ENCODE results near the gene DIO1.

The DIO1 gene

DNA sequence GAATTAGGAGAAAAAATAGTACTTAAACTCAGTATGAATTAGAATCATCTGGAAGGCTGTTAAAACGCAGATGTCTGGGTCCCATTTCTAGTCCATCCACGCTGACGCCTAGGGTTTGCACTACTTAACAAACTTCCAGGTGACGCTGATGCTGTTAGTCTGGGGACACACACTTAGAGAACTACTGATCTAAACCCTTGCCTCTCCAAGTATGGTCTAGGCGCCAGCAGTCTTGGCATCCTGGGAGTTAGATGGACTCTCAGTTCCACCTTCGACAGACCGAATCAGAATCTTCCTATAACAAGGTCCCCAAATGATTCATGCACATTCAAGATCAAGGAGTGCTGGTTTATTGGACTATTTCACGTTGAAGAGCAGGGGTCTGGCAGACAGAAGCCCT, 11.5 kb downstream of the DIO1 start:
- H3K79me2 ChIP-seq (ENCODE audit: insufficient read depth, low read depth): no peaks in the 10 kb centered on the region
- H3K4me3 ChIP-seq (IDR thresholded peaks at IDR 0.05; ENCODE audit: insufficient read depth, low read depth, low read length): no peak overlapping the region
- H2AFZ ChIP-seq (ENCODE audit: low read depth): no peak overlapping the region
- no peak overlapping the region for H3K4me2 ChIP-seq
- TF ChIP-seq CTCF (conservative IDR thresholded peaks at IDR 0.05; ENCODE audit: low read depth, low read length): no peak
- no peak overlapping the region for H3K9ac ChIP-seq
- H3K4me1 ChIP-seq (ENCODE audit: low read depth, poor library complexity, severe bottlenecking): no peaks in the 10 kb centered on the region
- no peaks in the 10 kb centered on the region for H3K27me3 ChIP-seq (ENCODE audit: insufficient read depth, low read depth)
- H3K27ac ChIP-seq: no peak overlapping the region
- no peaks in the 10 kb centered on the region for H3K36me3 ChIP-seq (ENCODE audit: insufficient read depth)
- no peaks in the 10 kb centered on the region for H4K20me1 ChIP-seq (ENCODE audit: insufficient read depth)

DNA sequence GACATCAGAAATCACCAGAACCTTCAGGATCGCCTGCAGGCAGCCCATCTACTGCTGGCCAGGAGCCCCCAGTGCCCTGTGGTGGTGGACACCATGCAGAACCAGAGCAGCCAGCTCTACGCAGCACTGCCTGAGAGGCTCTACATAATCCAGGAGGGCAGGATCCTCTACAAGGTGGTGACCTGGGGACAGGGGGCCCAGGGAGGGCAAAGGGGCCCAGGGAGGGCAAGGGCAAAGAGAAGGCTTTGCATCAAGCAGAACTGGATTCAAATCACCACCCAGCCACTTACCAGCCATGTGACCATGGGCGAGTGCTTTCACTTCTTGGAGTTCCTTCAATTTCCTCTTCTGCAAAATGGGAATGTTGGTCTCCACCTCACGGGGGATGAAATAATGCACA, 12.1 kb downstream of the DIO1 start:
- Histone ChIP-seq H3K79me2 (ENCODE audit: insufficient read depth, low read depth) (no peaks in the 10 kb centered on the region), H2AFZ (ENCODE audit: low read depth) (no peak overlapping the region), H3K4me2 (no peak overlapping the region), H3K4me1 (ENCODE audit: low read depth, poor library complexity, severe bottlenecking) (no peaks in the 10 kb centered on the region), H3K27ac (no peak overlapping the region), H3K36me3 (ENCODE audit: insufficient read depth) (no peaks in the 10 kb centered on the region), H3K9ac (no peak overlapping the region), H3K27me3 (ENCODE audit: insufficient read depth, low read depth) (no peaks in the 10 kb centered on the region), H3K4me3 (IDR thresholded peaks at IDR 0.05; ENCODE audit: insufficient read depth, low read depth, low read length) (no peak overlapping the region), H4K20me1 (ENCODE audit: insufficient read depth) (no peaks in the 10 kb centered on the region)
- TF ChIP-seq CTCF (conservative IDR thresholded peaks at IDR 0.05; ENCODE audit: low read depth, low read length): no peak

DNA sequence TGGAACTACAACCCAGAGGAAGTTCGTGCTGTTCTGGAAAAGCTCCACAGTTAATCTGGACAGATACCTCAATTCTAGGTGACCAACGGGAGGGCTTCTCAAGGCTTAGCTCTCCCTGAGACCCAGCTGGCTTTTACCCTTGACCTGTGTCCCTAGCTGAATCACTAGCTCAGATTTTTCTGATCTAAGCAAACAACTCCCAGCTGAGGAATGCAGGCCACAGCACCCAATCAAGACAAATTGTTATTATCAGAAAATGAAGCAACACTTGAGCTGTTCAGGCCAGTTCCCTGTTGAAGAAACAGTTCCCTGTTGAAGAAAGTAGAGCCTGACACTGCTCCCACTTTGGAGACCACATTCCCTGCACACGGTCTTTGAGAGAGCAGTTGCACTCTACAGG, 16.0 kb downstream of the DIO1 start:
- no peak for TF ChIP-seq CTCF (conservative IDR thresholded peaks at IDR 0.05; ENCODE audit: low read depth, low read length)
- H3K4me1 ChIP-seq (ENCODE audit: low read depth, poor library complexity, severe bottlenecking): no peaks in the 10 kb centered on the region
- no peaks in the 10 kb centered on the region for H3K79me2 ChIP-seq (ENCODE audit: insufficient read depth, low read depth)
- no peak overlapping the region for H3K9ac ChIP-seq
- H3K27me3 ChIP-seq (ENCODE audit: insufficient read depth, low read depth): no peaks in the 10 kb centered on the region
- H2AFZ ChIP-seq (ENCODE audit: low read depth): no peak overlapping the region
- no peaks in the 10 kb centered on the region for H3K36me3 ChIP-seq (ENCODE audit: insufficient read depth)
- no peaks in the 10 kb centered on the region for H4K20me1 ChIP-seq (ENCODE audit: insufficient read depth)
- H3K4me2 ChIP-seq: no peak overlapping the region
- no peak overlapping the region for H3K27ac ChIP-seq
- H3K4me3 ChIP-seq (IDR thresholded peaks at IDR 0.05; ENCODE audit: insufficient read depth, low read depth, low read length): no peak overlapping the region

DNA sequence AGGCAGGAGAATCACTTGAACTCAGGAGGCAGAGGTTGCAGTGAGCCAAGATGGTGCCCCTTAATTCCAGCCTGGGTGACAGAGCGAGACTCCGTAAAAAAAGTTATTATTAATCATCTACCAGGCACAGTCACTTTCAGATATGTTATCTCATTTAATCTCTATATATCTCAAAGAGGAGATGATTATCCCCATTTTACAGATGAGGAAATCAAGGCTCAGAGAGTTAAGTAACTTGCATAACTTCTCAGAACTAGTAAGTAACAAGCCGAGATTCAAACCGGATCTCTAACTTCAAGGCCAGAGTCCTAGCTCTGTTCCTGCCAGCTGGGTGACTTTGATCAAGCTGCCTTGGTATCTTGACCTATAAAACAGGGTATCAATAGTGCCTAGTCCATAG, 17.5 kb downstream of the DIO1 start:
- no peaks in the 10 kb centered on the region for H3K4me1 ChIP-seq (ENCODE audit: low read depth, poor library complexity, severe bottlenecking)
- no peaks in the 10 kb centered on the region for H4K20me1 ChIP-seq (ENCODE audit: insufficient read depth)
- no peak for TF ChIP-seq CTCF (conservative IDR thresholded peaks at IDR 0.05; ENCODE audit: low read depth, low read length)
- H3K4me2 ChIP-seq: no peak overlapping the region
- no peak overlapping the region for H2AFZ ChIP-seq (ENCODE audit: low read depth)
- no peaks in the 10 kb centered on the region for H3K36me3 ChIP-seq (ENCODE audit: insufficient read depth)
- H3K27me3 ChIP-seq (ENCODE audit: insufficient read depth, low read depth): no peaks in the 10 kb centered on the region
- H3K9ac ChIP-seq: no peak overlapping the region
- no peak overlapping the region for H3K27ac ChIP-seq
- no peak overlapping the region for H3K4me3 ChIP-seq (IDR thresholded peaks at IDR 0.05; ENCODE audit: insufficient read depth, low read depth, low read length)
- no peaks in the 10 kb centered on the region for H3K79me2 ChIP-seq (ENCODE audit: insufficient read depth, low read depth)

Data from KMS-11 (cell line).